Loucy (cell line): Measurements from ENCODE around the gene FAM107B.

Experiments
- H2AFZ ChIP-seq: fragments of 200-600 bp; sonication (generic); 2 replicates; pipeline ENCODE4 v1.6.0; 2016; ENCODE audit warnings: antibody characterized with exemption, mild to moderate bottlenecking, low read length, moderate library complexity
- H3F3A ChIP-seq: fragments of 200-600 bp; 2 replicates; pipeline ENCODE4 v1.6.0; 2016; ENCODE audit warnings: antibody characterized with exemption, low read depth, mild to moderate bottlenecking
- H3K27me3 ChIP-seq: fragments of 200-600 bp; sonication (generic); 2 replicates; pipeline ENCODE4 v1.6.1; 2014; ENCODE audit warnings: low read length, mild to moderate bottlenecking; ENCODE audit not compliant: insufficient read depth, poor library complexity, severe bottlenecking
- H3K36me3 ChIP-seq: fragments of 200-600 bp; sonication (generic); 2 replicates; pipeline ENCODE4 v1.6.1; 2016; ENCODE audit warnings: low read length; ENCODE audit not compliant: insufficient read depth
- H3K4me1 ChIP-seq: fragments of 200-600 bp; sonication (generic); 2 replicates; pipeline ENCODE4 v1.5.1; 2014; ENCODE audit warnings: low read length, mild to moderate bottlenecking; ENCODE audit not compliant: insufficient read depth, poor library complexity, severe bottlenecking
- H3K4me2 ChIP-seq: fragments of 200-600 bp; sonication (generic); 2 replicates; pipeline ENCODE4 v1.6.0; 2014; ENCODE audit warnings: antibody characterized with exemption, low read length, low read depth, mild to moderate bottlenecking; ENCODE audit not compliant: poor library complexity, severe bottlenecking
- H3K4me3 ChIP-seq: fragments of 200-600 bp; sonication (generic); 2 replicates; pipeline ENCODE4 v1.5.1; 2014; ENCODE audit warnings: low read length, mild to moderate bottlenecking, mixed read lengths; ENCODE audit not compliant: poor library complexity, severe bottlenecking
- H3K79me2 ChIP-seq: fragments of 200-600 bp; sonication (generic); 2 replicates; pipeline ENCODE4 v1.6.1; 2014; ENCODE audit warnings: low read length; ENCODE audit not compliant: insufficient read depth
- H3K9ac ChIP-seq: fragments of 200-600 bp; sonication (generic); 2 replicates; pipeline ENCODE4 v1.6.0; 2014; ENCODE audit warnings: mild to moderate bottlenecking, low read depth, low read length, moderate library complexity; ENCODE audit not compliant: poor library complexity, severe bottlenecking
- H3K9me2 ChIP-seq: fragments of 200-600 bp; sonication (generic); replicated peaks from 2 replicates; pipeline ENCODE4 v1.6.1; 2016; ENCODE audit warnings: low read depth, low read length, mixed read lengths
- H3K9me3 ChIP-seq: fragments of 200-600 bp; sonication (generic); 2 replicates; pipeline ENCODE4 v1.6.1; 2014; ENCODE audit warnings: mild to moderate bottlenecking, antibody characterized with exemption, low read length, low read depth; ENCODE audit not compliant: insufficient read depth
- H4K20me1 ChIP-seq: fragments of 200-600 bp; sonication (generic); 2 replicates; pipeline ENCODE4 v1.6.0; 2014; ENCODE audit warnings: antibody characterized with exemption, low read length, mild to moderate bottlenecking; ENCODE audit not compliant: insufficient read depth, poor library complexity, severe bottlenecking
- EZH2phosphoT487 ChIP-seq: fragments of 200-600 bp; IDR thresholded peaks from 2 replicates; pipeline ENCODE4 v1.6.1; 2018; ENCODE audit warnings: antibody characterized with exemption, mild to moderate bottlenecking, moderate library complexity, borderline replicate concordance
- TF ChIP-seq, protein P1 (sequence below): fragments of 200-600 bp; sonication (generic); conservative IDR thresholded peaks from 2 replicates; pipeline ENCODE4 v1.5.1; 2014; ENCODE audit warnings: mild to moderate bottlenecking, antibody characterized with exemption, low read length

Gene FAM107B

GRCh38 chr10:14613588-14613920 is 161.1 kb downstream of the FAM107B start:
- no peaks in the 10 kb centered on the region for H3K36me3 ChIP-seq
- no peak overlapping the region for H3K4me2 ChIP-seq
- H4K20me1 ChIP-seq = no peaks in the 10 kb centered on the region
- H3K9ac ChIP-seq = no peak overlapping the region
- H3K79me2 ChIP-seq = no peaks in the 10 kb centered on the region
- H3K4me1 ChIP-seq = peaks cover 44% of the 10 kb centered on the region
- H3K4me3 ChIP-seq = no peak overlapping the region
- TF ChIP-seq, protein P1, sequence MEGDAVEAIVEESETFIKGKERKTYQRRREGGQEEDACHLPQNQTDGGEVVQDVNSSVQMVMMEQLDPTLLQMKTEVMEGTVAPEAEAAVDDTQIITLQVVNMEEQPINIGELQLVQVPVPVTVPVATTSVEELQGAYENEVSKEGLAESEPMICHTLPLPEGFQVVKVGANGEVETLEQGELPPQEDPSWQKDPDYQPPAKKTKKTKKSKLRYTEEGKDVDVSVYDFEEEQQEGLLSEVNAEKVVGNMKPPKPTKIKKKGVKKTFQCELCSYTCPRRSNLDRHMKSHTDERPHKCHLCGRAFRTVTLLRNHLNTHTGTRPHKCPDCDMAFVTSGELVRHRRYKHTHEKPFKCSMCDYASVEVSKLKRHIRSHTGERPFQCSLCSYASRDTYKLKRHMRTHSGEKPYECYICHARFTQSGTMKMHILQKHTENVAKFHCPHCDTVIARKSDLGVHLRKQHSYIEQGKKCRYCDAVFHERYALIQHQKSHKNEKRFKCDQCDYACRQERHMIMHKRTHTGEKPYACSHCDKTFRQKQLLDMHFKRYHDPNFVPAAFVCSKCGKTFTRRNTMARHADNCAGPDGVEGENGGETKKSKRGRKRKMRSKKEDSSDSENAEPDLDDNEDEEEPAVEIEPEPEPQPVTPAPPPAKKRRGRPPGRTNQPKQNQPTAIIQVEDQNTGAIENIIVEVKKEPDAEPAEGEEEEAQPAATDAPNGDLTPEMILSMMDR = no peak
- TF ChIP-seq EZH2phosphoT487 = no peak
- no peak overlapping the region for H2AFZ ChIP-seq
- H3K9me2 ChIP-seq = no peaks in the 10 kb centered on the region
- no peaks in the 10 kb centered on the region for H3K27me3 ChIP-seq
- H3F3A ChIP-seq = peaks cover 6% of the 10 kb centered on the region; the same call in 1 of the 2 replicates
- H3K9me3 ChIP-seq = no peaks in the 10 kb centered on the region

DNA sequence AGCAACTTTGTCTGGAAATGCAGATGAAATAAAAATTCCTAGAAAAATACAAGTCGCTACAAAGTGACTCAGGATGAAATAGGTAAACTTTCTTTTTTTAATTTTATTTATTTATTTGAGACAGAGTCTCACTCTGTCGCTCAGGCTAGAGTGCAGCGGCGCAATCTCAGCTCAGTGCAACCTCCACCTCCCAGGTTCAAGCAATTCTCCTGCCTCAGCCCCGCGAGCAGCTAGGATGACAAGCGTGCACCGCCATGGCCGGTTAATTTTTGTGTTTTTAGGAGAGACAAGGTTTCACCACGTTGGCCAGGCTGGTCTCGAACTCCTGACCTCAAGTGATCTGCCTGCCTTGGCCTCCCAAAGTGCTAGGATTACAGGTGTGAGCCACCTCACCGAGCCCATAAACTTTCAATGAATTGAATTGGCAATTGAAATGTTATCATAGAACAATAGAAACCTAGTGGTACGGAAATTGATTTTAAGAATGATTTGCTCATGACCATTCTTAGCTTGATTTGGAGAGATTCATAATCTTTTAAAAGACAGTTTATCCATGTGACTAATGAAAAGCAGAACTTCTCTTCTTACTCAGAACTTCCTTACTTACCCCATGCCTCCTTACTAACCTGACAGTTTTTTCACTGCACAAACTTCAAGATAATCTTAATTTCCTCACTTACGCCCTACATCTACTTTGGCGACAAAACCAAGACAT is 161.7 kb downstream of the FAM107B start:
- H3K4me2 ChIP-seq = no peak overlapping the region
- no peak overlapping the region for H2AFZ ChIP-seq
- H3K4me3 ChIP-seq = no peak overlapping the region
- no peaks in the 10 kb centered on the region for H3K9me3 ChIP-seq
- H3K27me3 ChIP-seq = no peaks in the 10 kb centered on the region
- H3K36me3 ChIP-seq = no peaks in the 10 kb centered on the region
- peaks cover 6% of the 10 kb centered on the region; the same call in 1 of the 2 replicates for H3F3A ChIP-seq
- no peaks in the 10 kb centered on the region for H4K20me1 ChIP-seq
- no peak overlapping the region for H3K9ac ChIP-seq
- H3K4me1 ChIP-seq = peaks cover 46% of the 10 kb centered on the region
- H3K79me2 ChIP-seq = no peaks in the 10 kb centered on the region
- no peak for TF ChIP-seq EZH2phosphoT487
- TF ChIP-seq, protein P1 = no peak
- no peaks in the 10 kb centered on the region for H3K9me2 ChIP-seq

DNA sequence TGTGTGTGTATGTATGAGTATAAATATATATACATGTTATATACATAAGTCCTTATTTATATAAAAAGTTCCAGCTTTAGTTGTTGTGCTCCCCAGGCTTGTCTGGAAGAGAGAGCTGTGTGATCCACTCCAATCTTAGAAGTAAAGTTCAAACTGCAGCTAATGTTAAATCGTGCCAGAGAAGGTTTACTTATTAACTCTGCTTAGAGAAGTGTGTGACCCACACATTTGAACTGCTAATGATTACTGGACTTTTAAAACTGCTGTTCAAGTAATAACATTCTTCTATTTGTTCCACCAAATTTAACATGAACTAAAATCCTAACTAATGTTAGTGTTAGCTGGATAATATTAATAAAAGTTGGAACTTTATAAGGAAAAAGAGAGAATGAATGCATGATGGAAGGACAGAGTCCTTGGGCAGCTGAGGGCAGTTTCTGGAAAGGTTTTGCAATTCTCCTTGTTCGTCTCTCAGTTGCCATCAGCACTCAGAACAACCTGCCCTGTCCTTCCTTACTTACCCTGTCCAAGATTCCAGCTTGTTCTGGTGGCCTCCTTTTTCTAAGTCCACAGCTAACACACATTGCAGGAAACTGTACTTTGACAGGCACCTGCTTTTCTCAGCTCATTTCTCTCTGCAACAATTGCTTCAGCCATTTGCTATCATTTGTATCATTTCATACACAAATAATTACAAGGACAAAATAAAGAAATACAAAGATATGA is 162.6 kb downstream of the FAM107B start:
- Histone ChIP-seq H4K20me1 (no peaks in the 10 kb centered on the region), H3K9ac (no peak overlapping the region), H3K79me2 (no peaks in the 10 kb centered on the region), H3K4me3 (no peak overlapping the region), H2AFZ (0 out of 2 replicates have a peak overlapping the region, but pooled peaks have one; percentile 11), H3K36me3 (no peaks in the 10 kb centered on the region), H3K27me3 (no peaks in the 10 kb centered on the region), H3F3A (peaks cover 6% of the 10 kb centered on the region; the same call in 1 of the 2 replicates), H3K9me2 (no peaks in the 10 kb centered on the region), H3K4me2 (no peak overlapping the region), H3K9me3 (no peaks in the 10 kb centered on the region), H3K4me1 (peaks cover 37% of the 10 kb centered on the region)
- TF ChIP-seq, protein P1 = no peak
